Tibial nerve (tissue), 4 donors: ENCODE measurements around the gene GORASP2. TPM values are rescaled to one million over a fixed set of nuclear protein-coding genes. Genes with fewer than 3 reads are reported as not detected.
"Not testable (repeated sequence)": the region's sequence is repeated elsewhere in the genome, so short reads cannot be mapped to it uniquely, and the experiment has no call there.

Experiments
- DNase-seq, 2 donors: peaks; one replicate each; pipeline ENCODE4 v3.0.0-alpha.2; 2019; ENCODE audit warnings: low spot score in 2 of 2
- H3K27ac ChIP-seq, 4 donors: fragments of 200-600 bp; sonication (generic) in 3 of 4; one replicate each; pipeline ENCODE4 v1.5.1; 2017 to 2019; ENCODE audit warnings: mild to moderate bottlenecking in 1 of 4
- H3K27me3 ChIP-seq, 2 donors: fragments of 200-600 bp; sonication (generic) in 1 of 2; one replicate each; pipeline versions ENCODE4 v1.5.1 to v1.6.0; 2017 to 2019
- H3K36me3 ChIP-seq, 3 donors: fragments of 200-600 bp; sonication (generic); one replicate each; pipeline ENCODE4 v1.5.1; 2018 to 2019
- H3K4me1 ChIP-seq, 4 donors: fragments of 200-600 bp; sonication (generic) in 3 of 4; one replicate each; pipeline ENCODE4 v1.5.1; 2017 to 2019
- H3K4me3 ChIP-seq, 4 donors: fragments of 200-600 bp; sonication (generic) in 3 of 4; one replicate each; pipeline ENCODE4 v1.5.1; 2017 to 2019; ENCODE audit warnings: mild to moderate bottlenecking in 1 of 4, moderate library complexity in 1 of 4
- H3K9me3 ChIP-seq, 4 donors: fragments of 200-600 bp; sonication (generic) in 3 of 4; one replicate each; pipeline ENCODE4 v1.5.1; 2017 to 2019
- EP300 ChIP-seq, 2 donors: sonication (generic); formaldehyde crosslinking; IDR thresholded peaks; one replicate each; pipeline ENCODE4 v1.6.1; 2017; ENCODE audit warnings: antibody characterized with exemption in 2 of 2, mild to moderate bottlenecking in 1 of 2
- POLR2A ChIP-seq, 2 donors: fragments of 450-650 bp; IDR thresholded peaks; one replicate each; pipeline ENCODE4 v1.6.1; 2017; ENCODE audit warnings: antibody characterized with exemption in 2 of 2, mild to moderate bottlenecking in 2 of 2, moderate library complexity in 2 of 2
- WGBS, 2 donors: methylation state at CpG; one replicate each; pipeline ENCODE4 v1.1.5; 2018; 5-methylcytosine and 5-hydroxymethylcytosine counted together
- total RNA-seq, 4 donors: library from RNA; depleted of rRNA; stranded (reverse); fragments of >200 nt; gene quantifications; one replicate each; pipeline ENCODE4 v1.1.0, GENCODE V29; 2016
- TF ChIP-seq, protein P1 (sequence below), 5 experiments: fragments of 200-600 bp in 3 of 5; fragments of 450-650 bp in 2 of 5; sonication (generic) in 3 of 5; IDR thresholded peaks; one replicate each; pipeline ENCODE4 v1.5.1; 2016 to 2019; ENCODE audit warnings: antibody characterized with exemption in 5 of 5, mild to moderate bottlenecking in 3 of 5, moderate library complexity in 2 of 5

The GORASP2 gene
- total RNA-seq, 4 donors from 2014 or later, result 22.2 to 35.4 (median 27.4) TPM

GRCh38 chr2:170917219-170917913, 11.7 kb upstream of the GORASP2 start:
- 93 to 94% methylated on average over 11 of the region's 11 CpGs for WGBS, 2 donors
- no peak for DNase-seq
- no peaks in the 10 kb centered on the region for H3K4me1 ChIP-seq

DNA sequence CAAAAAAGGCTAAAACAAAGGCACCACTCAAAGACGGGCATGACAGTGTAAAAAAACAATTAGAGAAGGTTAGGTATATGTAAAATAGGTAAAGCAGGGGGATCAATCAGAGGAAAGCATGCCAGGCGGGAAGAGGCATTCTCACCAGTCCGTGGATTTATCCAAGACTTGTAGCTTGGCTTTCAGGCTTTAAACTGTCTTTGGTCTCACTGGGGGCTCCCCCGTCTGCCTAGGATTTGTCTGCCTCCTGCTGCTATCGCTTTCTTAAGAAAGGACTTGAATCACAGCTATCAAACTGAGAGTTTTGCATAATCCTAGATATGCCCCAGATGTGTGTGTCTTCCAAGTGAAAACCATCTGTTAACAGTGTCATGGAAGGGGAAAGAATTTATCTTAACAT, 11.1 kb upstream of the GORASP2 start:
- Histone ChIP-seq H3K4me1 (no peaks in the 10 kb centered on the region), H3K27ac (no peak overlapping the region), H3K4me3 (no peak overlapping the region), H3K9me3 (peaks cover 0 to 64% (median 2%) of the 10 kb centered on the region in 4 donors), H3K27me3 (no peaks in the 10 kb centered on the region), H3K36me3 (peaks cover 0 to 3% (median 0%) of the 10 kb centered on the region in 3 donors)
- DNase-seq, result no peak
- WGBS, 2 donors, result 76 to 88% methylated on average over 5 of the region's 5 CpGs
- TF ChIP-seq EP300 (IDR thresholded peaks at IDR 0.05), result no peak
- TF ChIP-seq, protein P1, sequence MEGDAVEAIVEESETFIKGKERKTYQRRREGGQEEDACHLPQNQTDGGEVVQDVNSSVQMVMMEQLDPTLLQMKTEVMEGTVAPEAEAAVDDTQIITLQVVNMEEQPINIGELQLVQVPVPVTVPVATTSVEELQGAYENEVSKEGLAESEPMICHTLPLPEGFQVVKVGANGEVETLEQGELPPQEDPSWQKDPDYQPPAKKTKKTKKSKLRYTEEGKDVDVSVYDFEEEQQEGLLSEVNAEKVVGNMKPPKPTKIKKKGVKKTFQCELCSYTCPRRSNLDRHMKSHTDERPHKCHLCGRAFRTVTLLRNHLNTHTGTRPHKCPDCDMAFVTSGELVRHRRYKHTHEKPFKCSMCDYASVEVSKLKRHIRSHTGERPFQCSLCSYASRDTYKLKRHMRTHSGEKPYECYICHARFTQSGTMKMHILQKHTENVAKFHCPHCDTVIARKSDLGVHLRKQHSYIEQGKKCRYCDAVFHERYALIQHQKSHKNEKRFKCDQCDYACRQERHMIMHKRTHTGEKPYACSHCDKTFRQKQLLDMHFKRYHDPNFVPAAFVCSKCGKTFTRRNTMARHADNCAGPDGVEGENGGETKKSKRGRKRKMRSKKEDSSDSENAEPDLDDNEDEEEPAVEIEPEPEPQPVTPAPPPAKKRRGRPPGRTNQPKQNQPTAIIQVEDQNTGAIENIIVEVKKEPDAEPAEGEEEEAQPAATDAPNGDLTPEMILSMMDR (IDR thresholded peaks at IDR 0.05), result no peak
- TF ChIP-seq POLR2A (IDR thresholded peaks at IDR 0.05), result no peak

More at GRCh38 chr2:170917219-170917913, 11.7 kb upstream of the GORASP2 start:
- no peak for TF ChIP-seq POLR2A (IDR thresholded peaks at IDR 0.05)
- TF ChIP-seq EP300 (IDR thresholded peaks at IDR 0.05), result no peak
- TF ChIP-seq, protein P1 (IDR thresholded peaks at IDR 0.05), result no peak
- Histone ChIP-seq H3K4me3 (no peak overlapping the region), H3K27ac (no peak overlapping the region), H3K9me3 (peaks cover 0 to 69% (median 2%) of the 10 kb centered on the region in 4 donors), H3K27me3 (no peaks in the 10 kb centered on the region), H3K36me3 (no peaks in the 10 kb centered on the region)

DNA sequence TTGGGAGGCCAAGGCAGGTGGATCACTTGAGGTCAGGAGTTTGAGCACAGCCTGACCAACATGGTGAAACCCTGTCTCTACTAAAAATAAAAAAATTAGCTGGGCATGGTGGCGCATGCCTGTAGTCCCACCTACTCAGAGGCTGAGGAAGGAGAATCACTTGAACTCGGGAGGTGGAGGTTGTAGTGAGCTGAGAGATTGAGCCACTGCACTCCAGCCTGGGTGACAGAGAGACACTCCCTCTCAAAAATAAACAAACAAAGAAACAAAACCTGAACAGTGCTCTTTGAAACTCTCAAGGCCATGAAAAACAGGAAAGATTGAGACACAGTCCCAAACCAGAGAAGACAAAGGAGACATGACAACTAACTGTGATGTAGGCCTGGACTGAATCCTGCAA, 7.2 kb upstream of the GORASP2 start:
- H3K27ac ChIP-seq, H3K36me3 ChIP-seq, H3K4me3 ChIP-seq, H3K27me3 ChIP-seq, DNase-seq, H3K4me1 ChIP-seq: not testable (repeated sequence)
- 89 to 98% methylated on average over 2 of the region's 2 CpGs for WGBS, 2 donors
- H3K9me3 ChIP-seq, result peaks cover 0 to 41% (median 0%) of the 10 kb centered on the region in 4 donors

DNA sequence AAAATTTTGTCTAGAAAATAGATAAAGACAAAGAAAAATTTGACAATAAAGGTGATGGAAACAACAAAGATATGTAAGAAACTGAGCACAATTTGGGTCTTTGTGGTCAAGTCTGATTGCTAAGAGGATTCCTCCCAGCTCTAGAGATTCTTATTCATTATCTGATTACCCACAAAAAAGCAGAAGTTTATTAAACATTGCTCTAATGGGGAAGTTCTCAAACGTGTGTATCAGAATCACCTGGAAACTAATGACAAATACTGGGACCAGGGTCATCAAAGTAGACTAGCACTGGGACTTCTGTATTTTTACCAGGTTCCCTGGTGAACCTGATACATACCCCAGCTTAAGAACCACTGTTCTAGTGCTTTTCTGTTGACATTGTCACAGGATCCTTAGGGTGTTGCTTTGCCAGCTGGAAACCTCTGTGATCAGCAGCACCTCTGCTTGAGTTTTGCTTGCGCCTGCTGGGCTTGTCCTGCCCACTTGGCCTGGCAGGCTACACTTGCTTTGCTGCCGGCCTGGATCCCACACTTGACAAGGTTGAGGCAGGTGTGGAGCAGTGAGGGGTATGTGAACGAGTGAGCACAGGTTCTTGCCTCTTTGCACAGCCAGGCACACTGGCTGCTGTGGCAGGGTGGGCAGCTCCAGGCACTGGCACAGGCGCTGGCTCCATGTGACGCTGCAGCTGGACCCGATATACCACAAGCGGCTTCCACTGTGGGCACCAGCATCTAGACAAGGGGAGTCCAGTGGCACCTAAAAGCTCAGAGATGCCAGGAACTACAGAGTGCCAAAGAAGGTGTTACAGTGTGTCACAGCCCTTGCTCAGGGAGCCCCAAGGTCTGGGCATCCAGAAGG, 6.2 kb upstream of the GORASP2 start:
- DNase-seq, result no peak
- WGBS, 2 donors, result 88 to 93% methylated on average over 5 to 8 of the region's 8 CpGs
- no peak overlapping the region for H3K4me3 ChIP-seq
- no peak overlapping the region for H3K27ac ChIP-seq
- H3K4me1 ChIP-seq, result no peaks in the 10 kb centered on the region
- H3K36me3 ChIP-seq, result peaks cover 0 to 6% (median 0%) of the 10 kb centered on the region in 3 donors
- H3K9me3 ChIP-seq, result peaks cover 0 to 31% (median 0%) of the 10 kb centered on the region in 4 donors
- TF ChIP-seq POLR2A (IDR thresholded peaks at IDR 0.05) (no peak), EP300 (IDR thresholded peaks at IDR 0.05) (no peak)
- TF ChIP-seq, protein P1 (IDR thresholded peaks at IDR 0.05), result no peak
- no peaks in the 10 kb centered on the region for H3K27me3 ChIP-seq

- no peak overlapping the region for H3K27ac ChIP-seq
- H3K27me3 ChIP-seq, result no peaks in the 10 kb centered on the region
- H3K36me3 ChIP-seq, result peaks cover 0 to 6% (median 0%) of the 10 kb centered on the region in 3 donors
- DNase-seq, result no peak
- H3K4me1 ChIP-seq, result peaks cover 0 to 8% (median 0%) of the 10 kb centered on the region in 4 donors
- TF ChIP-seq, protein P1 (IDR thresholded peaks at IDR 0.05), result no peak
- TF ChIP-seq EP300 (IDR thresholded peaks at IDR 0.05), result no peak
- TF ChIP-seq POLR2A (IDR thresholded peaks at IDR 0.05), result no peak
- no peak overlapping the region for H3K4me3 ChIP-seq
- peaks cover 0 to 22% (median 0%) of the 10 kb centered on the region in 4 donors for H3K9me3 ChIP-seq
- 79 to 100% methylated on average over 1 of the region's 1 CpG for WGBS, 2 donors
Observed at GRCh38 chr2:170923799-170924198, 5.3 kb upstream of the GORASP2 start.
